GM19238 (cell line): ENCODE measurements around the gene ABCC6.
A peak's percentile ranks its signal among the peaks of the same experiment; 100 is the strongest.

Experiments used
- DNase-seq: peaks from one replicate; pipeline ENCODE4 v3.0.0; 2011; ENCODE audit warnings: low spot score; ENCODE audit not compliant: insufficient read length

Gene ABCC6

GRCh38 chr16:16143931-16144330 lies 79.4 kb downstream of the ABCC6 start:
- no peak for DNase-seq

GRCh38 chr16:16143038-16143763 lies 80.1 kb downstream of the ABCC6 start:
- DNase-seq: no peak

GRCh38 chr16:16141784-16142396 lies 81.4 kb downstream of the ABCC6 start:
- no peak for DNase-seq

GRCh38 chr16:16141141-16141540 lies 82.2 kb downstream of the ABCC6 start:
- DNase-seq: no peak

- no peak for DNase-seq
These were observed 82.8 kb downstream of the ABCC6 start for GRCh38 chr16:16140537-16140936.

GRCh38 chr16:16139806-16140205 lies 83.5 kb downstream of the ABCC6 start:
- no peak for DNase-seq

- DNase-seq: no peak
These were observed 84.2 kb downstream of the ABCC6 start for GRCh38 chr16:16139061-16139460.

- DNase-seq: no peak
These were observed 85.2 kb downstream of the ABCC6 start for GRCh38 chr16:16138034-16138635.

GRCh38 chr16:16137110-16137509 lies 86.2 kb downstream of the ABCC6 start:
- DNase-seq: no peak

- DNase-seq: no peak
These were observed 86.7 kb downstream of the ABCC6 start for GRCh38 chr16:16136588-16136987.

- DNase-seq: no peak
These were observed 89.2 kb downstream of the ABCC6 start for GRCh38 chr16:16133943-16134604.

- no peak for DNase-seq
These were observed 91.6 kb downstream of the ABCC6 start for GRCh38 chr16:16131659-16132058.

- no peak for DNase-seq
These were observed 92.1 kb downstream of the ABCC6 start for GRCh38 chr16:16131204-16131603.

GRCh38 chr16:16127469-16128116 lies 95.7 kb downstream of the ABCC6 start:
- DNase-seq: peak; percentile 70

GRCh38 chr16:16126896-16127295 lies 96.4 kb downstream of the ABCC6 start:
- DNase-seq: no peak

GRCh38 chr16:16124974-16125373 lies 98.3 kb downstream of the ABCC6 start:
- no peak for DNase-seq

- DNase-seq: no peak
These were observed 98.9 kb downstream of the ABCC6 start for GRCh38 chr16:16124438-16124837.

- no peak for DNase-seq
These were observed 101.0 kb downstream of the ABCC6 start for GRCh38 chr16:16122264-16122663.

- DNase-seq: no peak
These were observed 102.0 kb downstream of the ABCC6 start for GRCh38 chr16:16121185-16121727.

GRCh38 chr16:16120382-16121184 lies 102.7 kb downstream of the ABCC6 start:
- no peak for DNase-seq

GRCh38 chr16:16120044-16120381 lies 103.3 kb downstream of the ABCC6 start:
- no peak for DNase-seq
